Fibroblast of skin of right biceps (primary cell): ENCODE results near the gene REXO5.
A peak's percentile ranks its signal among the peaks of the same experiment; 100 is the strongest.
"Not testable (repeated sequence)": the region's sequence is repeated elsewhere in the genome, so short reads cannot be mapped to it uniquely, and the experiment has no call there.

Experiments
- DNase-seq: peaks from one replicate; pipeline ENCODE4 v3.0.0-alpha.2; 2013

Gene REXO5

DNA sequence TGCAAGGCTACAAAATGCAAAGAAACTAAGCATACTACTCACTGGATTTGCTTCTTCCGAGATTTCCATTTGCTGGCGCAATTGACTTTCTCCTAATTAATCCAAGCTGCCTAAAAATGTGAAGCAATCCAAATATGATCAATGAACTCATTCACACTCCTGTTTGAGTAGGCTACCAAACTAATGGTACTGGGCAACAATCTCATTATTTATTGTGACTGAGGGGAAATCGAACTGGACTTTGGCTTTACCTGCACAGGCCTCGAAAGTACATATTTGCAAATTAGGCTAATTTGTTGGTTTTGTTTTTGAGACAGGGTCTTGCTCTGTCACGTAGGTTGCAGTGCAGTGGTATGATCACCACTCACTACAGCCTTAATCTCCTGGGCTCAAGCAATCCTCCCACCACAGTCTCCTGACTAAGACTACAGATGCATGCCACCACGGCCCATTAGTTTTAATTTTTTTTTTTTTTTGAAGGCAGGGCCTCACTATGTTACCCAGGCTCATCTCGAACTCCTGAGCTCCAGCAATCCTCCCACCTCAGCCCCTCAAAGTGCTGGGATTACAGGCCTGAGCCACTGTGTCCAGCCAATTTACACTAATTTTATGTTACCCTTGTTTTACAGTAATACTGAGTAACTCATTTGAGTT lies 2.6 kb upstream of the REXO5 start:
- no peak for DNase-seq

DNA sequence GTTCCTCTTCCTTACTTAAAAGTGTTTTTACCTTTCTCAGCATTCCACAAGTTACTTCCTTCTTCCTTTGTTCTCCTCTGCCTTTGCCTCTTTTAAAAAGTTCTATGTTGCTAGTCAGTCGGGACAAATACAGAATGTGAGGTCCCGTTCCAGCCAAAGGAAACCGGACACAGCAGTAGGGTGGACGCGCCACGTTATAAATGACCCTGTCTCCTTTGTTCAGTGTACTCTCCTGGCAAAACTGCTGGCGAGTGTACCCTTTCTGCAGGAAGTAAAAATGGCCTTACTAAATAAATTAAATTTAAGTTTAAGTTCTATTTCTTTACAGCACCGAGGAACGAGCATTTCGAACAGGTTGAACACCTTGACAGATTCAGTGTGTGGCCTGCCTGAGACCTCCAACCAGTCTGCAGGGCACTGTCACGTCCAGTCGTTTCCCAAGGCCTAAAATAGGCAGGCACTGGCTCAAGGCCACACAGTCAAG lies 601 bp upstream of the REXO5 start:
- not testable (repeated sequence) for DNase-seq

DNA sequence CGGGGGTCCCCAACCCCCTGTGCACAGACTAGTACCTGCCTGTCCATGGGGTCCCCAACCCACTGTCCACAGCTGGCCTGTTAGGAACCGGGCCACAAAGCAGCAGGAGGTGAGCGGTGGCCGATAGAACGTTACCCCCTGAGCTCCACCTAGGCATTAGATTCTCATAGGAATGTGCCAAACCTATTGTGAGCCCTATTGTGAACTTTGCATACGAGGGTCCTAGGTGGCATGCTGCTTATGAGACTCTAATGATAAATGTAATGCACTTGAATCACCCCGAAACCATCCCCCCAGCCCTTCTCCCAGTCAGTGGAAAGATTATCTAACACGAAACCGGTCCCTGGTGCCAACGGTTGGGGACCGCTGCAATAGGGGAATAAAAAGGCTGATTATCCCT lies 1.5 kb downstream of the REXO5 start:
- DNase-seq: no peak

DNA sequence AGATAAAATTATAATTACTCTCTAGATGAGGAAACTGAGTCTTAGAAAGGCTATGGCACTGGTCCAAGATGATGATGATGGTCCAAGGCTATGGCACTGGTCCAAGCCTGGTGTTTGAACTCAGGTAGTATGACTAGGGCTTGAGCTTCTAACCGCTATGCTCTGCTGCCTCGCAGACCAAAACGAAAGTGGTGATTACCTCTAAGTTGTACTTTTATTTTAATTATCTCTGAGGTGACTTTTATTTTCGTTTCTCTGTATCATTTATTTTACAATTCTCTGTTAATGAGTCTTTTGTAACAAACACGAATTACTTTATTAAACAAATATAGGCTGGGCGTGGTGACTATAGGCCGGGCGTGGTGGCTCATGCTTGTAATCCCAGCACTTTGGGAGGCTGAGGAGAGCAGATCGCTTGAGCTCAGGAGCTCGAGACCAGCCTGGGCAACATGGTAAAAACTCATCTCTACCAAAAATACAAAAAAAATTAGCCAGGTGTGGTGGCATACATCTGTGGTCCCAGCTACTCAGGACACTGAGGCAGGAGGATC lies 5.6 kb downstream of the REXO5 start:
- no peak for DNase-seq

DNA sequence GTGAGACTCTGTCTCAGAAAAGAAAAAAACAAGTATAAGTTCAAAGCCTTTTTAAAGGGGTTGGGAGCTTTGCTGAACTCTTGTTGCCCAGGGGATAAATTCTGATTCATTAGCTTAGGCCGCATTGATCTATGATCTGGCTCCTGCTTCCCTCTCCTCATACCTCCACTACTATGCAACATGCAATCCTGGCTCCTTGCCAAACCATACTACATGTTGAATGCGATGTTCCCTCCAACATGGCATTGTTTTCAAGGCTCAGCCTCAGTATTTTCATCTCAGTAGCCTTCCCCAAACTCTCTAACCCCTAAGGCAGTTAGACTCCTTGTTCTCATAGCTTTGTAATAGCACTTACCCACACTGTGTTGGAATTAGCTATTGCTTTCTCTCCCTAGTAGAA lies 6.2 kb downstream of the REXO5 start:
- DNase-seq: no peak

DNA sequence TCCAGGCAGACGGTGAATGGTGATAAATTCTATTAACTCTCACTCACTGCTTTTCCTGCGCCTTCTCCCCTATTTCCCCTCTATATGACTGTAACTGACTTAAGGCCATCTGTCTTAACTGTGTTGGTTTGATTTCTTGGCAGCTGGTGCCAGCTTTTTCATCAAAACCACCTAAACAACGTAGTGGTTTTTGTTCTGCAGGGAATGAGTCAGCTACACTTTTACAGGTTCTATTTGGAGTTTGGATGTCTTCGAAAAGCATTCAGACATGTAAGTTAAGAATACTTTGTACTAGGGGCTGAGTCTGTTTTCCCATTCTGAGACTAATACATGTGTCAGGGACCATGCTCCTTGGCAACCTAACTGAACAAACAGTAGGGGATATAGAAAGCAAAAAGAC lies 8.5 kb downstream of the REXO5 start:
- DNase-seq: no peak

DNA sequence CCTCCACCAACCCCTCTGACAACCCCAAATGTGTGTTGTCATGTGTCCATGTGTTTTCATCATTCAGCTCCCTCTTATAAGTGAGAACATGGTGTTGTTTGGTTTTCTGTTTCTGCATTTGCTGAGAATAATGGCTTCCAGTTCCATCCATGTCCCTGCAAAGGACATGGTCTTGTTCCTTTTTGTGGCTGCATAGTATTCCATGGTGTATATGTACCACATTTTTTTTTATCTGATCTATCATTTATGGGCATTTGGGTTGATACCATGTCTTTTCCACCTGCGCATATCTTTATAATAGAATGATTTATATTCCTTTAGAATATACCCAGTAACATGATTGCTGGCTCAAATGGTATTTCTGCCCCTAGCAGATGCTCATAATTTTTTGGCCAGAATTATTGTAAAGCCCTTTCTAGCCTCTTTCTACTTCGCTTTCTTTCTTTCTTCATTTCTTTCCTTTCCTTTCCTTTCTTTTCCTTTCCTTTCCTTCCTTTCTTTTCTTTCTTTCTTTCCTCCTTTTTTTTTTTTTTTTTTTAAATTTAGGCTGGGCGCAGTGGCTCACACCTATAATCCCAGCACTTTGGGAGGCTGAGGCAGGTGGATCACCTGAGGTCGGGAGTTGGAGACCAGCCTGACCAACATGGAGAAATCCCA lies 12.7 kb downstream of the REXO5 start:
- no peak for DNase-seq

DNA sequence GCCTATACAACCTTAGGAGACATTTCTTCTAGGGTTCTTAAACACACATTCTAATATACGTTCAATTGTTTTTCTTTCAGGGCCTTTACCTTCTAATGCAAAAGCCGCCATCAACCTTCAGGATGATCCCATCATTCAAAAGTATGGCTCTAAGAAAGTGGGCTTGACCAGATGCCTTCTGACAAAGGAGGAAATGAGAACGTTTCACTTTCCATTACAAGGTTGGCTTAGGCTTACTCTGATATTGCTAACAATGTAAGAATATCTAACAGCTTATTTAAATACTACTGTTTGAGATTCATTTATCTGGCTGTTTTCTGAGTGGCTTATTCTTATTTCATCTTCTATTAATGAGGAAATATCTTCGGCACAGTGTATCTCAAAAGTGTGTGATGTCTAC lies 15.4 kb downstream of the REXO5 start:
- no peak for DNase-seq

DNA sequence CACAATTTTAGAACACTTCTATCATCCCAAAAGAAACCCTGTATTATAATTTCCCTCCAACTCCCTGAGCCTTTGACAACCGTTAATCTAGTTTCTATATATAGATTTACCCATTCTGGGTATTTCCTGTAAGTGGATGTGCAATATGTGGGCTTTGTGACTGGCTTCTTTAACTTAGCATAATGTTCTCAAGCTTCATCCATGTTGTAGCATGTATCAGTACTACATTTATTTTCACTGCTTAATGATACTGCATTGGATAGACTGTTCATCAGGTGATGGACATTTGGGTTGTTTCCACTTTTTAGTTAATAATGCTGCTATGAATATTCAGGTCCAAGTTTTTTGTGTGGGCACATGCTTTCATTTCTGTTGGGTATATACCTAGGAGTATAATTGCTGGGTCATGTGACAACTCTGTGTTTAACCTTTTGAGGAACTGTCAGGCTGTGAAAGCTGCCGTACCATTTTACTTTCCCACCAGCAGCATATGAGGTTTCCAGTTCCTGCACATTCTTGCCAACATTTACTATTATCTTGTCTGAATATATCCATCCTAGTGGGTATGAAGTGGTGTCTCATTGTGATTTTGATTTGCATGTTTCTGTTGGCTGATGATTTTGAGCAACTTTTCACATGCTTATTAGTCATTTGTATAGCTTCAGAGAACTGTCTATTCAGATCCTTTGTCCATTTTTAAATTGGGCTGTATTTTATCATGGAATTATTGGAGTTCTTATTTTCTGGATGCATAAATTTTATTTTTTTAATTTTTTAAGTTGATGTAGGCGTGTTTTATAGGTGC lies 16.4 kb downstream of the REXO5 start:
- DNase-seq: no peak

DNA sequence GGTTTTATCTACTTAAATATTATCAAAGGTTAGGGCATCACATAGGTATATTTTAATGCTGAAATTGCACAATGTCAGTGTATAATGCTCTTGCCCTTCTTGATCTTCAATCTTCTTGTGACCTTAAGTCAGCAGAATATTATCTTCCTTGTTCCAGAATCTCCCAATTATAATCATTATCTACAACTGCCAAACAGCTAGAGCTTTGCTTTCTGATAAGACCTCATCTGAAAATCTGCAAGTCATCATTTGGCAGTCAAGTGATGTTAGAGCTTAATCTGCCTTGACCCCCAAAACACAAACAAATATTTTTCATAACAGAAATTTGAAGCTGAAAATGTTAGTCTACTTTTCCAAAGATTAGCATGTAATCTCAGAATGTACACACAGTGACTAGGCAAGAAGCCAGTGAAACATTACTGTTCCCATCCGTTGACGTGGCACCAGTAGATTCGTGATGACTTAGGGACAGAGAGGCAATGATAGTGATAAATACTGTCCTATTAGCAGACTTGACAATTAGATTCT lies 19.8 kb downstream of the REXO5 start:
- no peak for DNase-seq

DNA sequence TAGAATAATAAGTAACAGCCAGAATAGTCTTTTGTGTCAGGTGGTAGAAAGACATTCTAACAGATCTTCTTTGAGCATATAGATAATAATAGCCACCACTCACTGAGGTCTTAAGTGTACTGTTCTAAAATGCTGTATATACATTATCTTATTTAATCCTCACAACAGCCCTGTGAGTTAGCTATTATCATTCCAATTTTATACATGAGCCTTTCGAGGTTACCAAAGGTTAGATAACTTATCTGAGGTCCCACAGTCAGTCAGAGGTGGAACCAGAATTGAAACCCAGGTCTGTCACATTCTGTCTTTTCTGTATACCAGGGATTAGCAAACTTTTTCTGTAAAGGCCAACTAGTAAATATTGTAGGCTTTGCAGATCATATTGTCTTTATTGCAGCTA lies 23.2 kb downstream of the REXO5 start:
- no peak for DNase-seq

DNA sequence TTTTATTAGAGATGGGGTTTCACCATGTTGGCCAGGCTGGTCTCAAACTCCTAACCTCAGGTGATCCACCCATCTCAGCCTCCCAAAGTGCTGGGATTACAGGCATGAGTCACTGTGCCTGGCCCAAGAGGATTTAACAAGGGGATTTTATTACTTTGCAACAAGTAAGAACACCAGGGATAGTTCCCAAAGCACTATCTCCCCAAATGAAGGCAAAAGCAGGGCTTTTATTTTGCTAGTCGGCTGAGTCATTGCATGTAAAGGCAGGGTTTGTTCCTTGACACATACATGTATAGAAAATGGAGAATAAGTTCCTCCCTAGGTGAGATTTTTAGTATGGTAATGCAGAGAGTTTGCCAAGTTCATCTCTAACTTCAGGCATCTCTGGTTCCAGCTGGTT lies 24.0 kb downstream of the REXO5 start:
- DNase-seq: no peak

DNA sequence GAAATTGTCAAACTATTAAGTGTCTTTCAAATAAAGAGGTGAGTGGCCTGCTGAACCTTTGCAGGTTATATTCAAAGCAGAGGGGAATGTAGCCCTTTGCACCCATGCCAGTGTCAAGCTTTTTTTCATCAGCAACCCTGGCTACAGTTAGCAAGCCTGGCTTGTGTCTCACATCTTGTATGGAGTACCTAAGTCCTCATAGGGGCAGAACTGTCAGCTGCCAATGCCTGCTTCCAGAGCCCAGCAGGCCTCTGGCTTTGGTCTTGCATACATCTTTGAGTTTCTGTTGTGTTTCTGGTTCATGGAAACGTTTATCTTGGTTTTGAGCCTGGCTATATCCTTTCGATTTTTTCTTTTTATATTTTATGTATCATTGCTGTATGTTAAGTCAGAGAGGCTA lies 26.8 kb downstream of the REXO5 start:
- no peak for DNase-seq

DNA sequence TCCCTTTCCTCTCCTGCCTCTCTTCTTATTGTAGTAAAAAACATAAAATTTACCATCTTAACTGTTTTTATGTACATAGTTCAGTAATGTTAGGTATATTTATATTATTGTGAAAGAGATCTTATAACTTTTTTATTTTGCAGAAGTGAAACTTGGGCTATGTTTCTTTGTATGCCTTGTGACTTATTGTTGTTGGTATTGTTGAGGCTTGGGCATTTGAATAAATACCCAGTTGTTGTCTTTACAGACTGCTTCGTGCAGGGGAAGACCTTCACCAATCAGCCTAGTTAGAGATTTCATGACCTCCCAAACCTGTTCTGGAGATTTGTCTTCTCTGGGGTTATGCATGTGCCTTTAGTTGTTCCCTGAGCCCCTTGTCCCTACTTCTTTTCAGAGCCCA lies 31.9 kb downstream of the REXO5 start:
- no peak for DNase-seq

DNA sequence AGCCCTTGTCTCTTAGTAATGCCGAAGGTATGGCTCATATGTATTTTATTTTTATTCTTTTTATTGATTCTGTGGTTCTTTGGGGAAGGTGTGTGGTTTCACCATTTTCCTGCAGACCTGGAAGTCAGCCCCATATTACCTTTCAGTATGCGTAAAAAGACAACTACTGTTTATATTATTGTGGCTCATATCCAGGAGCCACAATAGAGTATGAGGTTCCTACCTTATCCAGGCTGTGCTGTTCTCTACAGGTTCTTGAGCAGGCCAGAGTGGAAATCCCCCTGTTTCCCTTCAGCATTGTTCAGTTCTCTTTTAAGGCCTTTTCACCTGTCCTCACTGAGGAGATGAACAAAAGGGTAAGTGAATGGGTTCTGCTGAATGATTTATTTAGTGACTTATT lies 33.2 kb downstream of the REXO5 start:
- DNase-seq: no peak

DNA sequence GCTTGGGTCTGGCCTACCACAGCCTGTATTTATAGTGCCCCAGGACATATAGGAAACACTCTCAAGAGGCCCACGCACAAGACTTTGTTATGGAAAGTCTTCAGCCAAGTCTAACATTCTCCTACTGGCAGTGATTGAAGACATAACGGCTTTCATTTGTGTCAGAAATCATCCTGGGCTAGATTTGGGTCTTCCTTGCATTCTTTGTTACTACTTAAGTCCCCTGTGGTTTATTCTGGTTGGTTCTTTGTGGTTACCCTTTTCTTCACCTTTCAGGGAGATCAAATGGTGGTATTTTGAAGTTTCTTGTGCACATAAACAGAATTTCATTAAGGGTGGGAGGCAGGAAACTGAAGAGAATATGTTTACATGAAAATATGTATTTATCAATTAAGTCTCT lies 37.7 kb downstream of the REXO5 start:
- DNase-seq: no peak

DNA sequence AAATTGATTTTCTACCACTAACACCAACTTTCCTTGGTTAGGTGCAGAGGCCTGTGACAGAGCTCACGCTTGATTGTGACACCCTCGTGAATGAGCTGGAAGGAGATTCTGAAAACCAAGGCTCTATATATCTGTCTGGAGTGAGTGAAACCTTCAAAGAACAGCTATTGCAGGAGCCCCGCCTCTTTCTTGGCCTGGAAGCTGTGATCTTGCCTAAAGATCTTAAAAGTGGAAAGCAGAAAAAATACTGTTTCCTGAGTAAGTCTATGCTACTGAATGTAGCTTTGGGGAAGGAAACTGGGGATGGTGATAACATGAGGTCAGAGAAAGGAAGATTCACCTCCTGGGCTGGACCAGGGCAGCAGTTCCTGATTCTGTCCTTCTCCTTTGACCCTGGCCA lies 38.3 kb downstream of the REXO5 start:
- no peak for DNase-seq

DNA sequence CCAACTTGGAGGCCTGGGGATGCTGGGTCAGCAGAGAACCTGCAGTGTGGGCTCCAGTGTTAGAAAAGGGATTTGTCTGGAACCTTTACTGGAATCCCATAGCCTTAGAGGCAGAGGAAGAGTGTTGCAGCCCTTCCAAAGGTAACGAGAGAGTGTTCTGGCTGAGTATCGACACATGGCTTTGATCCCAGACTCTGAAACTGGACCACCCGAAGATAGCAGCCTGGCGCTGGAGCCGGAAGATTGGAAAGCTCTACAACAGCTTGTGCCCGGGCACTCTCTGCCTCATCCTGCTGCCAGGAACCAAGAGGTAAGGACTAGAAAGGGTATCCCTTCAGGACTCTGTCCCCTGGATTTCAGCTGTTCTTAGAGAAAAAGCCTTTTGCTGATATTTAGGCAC lies 39.7 kb downstream of the REXO5 start:
- no peak for DNase-seq

DNA sequence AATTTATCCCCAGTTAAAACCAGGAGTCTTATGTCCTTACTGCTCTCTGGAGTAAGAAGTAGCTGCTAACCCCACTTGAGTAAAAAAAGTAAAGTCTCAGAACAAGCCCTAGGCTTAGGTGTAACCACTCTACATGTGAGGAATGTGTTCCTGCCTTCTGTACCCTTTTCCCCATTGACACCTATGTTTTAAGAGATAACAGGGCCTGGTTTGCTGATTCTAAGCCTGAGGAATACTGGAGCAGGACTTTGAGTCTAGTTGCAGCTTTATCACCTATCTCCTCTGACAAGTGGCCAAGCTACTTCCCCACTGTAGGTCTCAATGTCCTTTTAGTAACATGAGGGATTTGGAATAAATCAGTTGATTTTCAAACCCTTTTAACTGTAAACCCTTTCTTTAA lies 40.2 kb downstream of the REXO5 start:
- no peak for DNase-seq

DNA sequence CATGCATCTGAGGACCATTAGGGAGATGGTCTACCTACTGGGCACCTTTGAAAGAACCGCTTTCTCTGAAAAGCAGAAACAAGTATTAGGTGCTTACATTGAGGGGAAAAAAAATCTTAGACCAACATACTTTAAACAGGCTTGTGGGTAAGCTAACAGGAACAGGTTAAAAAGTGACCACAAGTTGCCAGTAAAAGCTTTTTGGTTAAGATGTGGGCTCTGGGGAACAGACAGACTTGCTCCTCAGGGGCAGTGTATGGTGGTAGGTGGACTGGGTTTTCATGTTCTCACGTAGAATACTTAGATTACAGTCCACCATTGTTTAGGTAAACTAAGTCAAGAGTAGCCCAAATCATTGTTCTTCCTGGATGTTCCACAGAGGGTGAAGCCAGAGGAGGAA lies 41.2 kb downstream of the REXO5 start:
- no peak for DNase-seq

DNA sequence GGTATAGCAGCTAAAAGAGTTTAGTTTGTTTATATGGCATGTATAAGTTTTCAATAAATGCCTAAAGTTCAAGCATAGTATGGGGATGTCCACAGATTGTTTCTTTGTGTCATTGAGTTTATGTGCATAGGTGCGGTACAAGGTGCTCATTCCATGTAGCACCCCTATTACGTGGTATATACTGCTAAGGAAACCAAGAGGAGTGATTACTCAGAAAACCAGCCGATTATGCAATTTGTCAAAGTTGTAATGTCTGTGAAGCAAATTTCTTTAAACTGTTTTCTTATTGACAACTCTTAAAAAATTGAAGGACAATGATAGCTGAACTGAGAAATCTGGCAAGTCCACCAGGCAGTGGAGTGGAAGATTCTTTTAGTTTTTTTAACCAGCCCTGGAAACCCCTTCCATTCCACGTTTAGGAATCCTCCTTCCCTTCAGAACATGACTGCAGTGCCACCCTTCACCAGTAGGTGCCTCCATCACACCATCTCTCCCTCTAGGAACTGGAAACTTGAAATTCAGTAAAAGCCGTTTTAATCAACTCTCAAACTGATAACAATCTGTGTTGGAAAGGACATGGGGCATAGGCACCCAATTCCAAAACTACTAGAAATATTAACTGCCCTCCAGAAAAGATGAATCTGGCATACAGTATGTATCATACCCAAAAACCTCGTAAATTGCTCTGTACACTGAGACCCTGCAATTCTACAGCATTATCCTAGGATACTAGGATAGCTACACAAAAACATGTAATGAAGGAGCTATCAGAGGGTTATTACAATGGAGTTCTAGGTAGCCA lies 43.5 kb downstream of the REXO5 start:
- DNase-seq: peak; percentile 65

DNA sequence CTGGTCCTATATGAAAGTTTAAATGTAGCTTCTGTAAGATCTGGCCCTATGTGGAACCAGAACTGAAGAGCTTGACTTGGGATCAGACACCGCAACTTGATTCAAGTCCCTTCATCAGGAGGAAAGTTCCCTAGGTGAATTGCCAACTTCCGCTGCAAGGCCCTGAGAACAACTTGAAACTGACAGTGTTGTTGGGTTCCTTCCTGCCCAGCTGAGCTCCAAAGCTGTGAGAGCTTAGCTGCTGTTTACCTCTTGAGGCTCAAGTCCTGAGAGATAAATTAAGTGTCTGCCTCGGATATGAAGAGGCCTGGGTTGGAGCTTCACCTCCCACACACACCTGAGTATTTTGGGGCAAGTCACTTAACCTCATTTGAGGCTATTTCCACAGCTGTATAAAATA lies 44.7 kb downstream of the REXO5 start:
- DNase-seq: no peak

DNA sequence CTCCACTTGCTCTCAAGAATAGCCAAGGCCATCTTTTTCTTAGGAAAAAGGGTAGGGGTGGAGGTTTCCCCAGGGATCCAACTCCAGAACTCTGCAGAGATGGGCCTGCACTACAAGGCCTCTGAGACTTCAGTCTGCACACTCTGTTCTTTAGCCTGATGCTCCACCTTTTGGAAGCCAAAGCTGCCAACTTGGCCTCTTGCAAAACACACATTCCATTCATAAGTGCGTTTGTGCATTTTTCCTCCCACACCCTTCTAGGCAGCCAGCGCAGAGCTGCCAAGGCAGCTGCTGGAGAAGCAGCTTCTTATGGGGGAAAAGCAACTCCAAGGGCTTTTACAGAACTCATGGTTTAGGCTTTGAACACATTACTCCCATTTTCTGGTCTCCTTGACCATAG lies 45.3 kb downstream of the REXO5 start:
- DNase-seq: peak; percentile 85
